ENCODE measurements around the gene SELPLG. TPM values are rescaled to one million over a fixed set of nuclear protein-coding genes. Genes with fewer than 3 reads are reported as not detected.

SELPLG gene
- polyA plus RNA-seq, 1 donor from 2014 or later: 0.62 TPM

DNA sequence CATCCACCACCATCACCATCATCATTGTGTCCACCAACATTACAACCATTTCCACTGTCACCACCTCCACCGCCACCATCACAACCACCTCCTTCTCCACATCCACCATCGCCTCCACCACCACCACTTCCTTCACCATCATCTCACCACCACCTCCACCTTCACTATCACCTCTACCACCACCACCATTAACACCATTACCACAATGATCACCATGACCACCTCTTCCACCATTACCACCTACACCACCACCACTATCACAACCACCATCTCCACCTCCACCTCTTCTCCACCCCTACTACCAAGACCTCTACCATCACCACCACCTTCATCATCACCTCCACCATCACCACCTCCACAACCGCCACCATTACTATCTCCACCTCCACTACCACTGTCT, 54.9 kb downstream of the SELPLG start:
- Histone ChIP-seq H3K79me2 (replicated peaks; ENCODE audit: insufficient read depth, low read length) (no peaks in the 10 kb centered on the region), H3K4me3 (ENCODE audit: low read length) (no peak overlapping the region), H3K9me2 (ENCODE audit: insufficient read depth, low read length) (no peaks in the 10 kb centered on the region), H3K27ac (ENCODE audit: low read length) (no peak overlapping the region), H3K9me3 (ENCODE audit: low read length) (no peaks in the 10 kb centered on the region), H4K20me1 (ENCODE audit: insufficient read depth) (no peaks in the 10 kb centered on the region), H2AFZ (ENCODE audit: low read depth, low read length) (no peak overlapping the region), H3K9ac (ENCODE audit: low read length) (no peak overlapping the region), H3K4me2 (ENCODE audit: low read length) (no peak overlapping the region), H3K36me3 (ENCODE audit: insufficient read depth, low read length) (no peaks in the 10 kb centered on the region), H3K27me3 (ENCODE audit: insufficient read depth, low read depth, low read length) (no peaks in the 10 kb centered on the region), H3F3A (ENCODE audit: insufficient read depth, low read length, poor library complexity, severe bottlenecking) (no peaks in the 10 kb centered on the region)
- no peak for TF ChIP-seq RAD21 (conservative IDR thresholded peaks at IDR 0.05)
- no peak for TF ChIP-seq MXI1 (conservative IDR thresholded peaks at IDR 0.05; ENCODE audit: poor library complexity, severe bottlenecking)
- TF ChIP-seq TAF1 (IDR thresholded peaks at IDR 0.05; ENCODE audit: low read depth): no peak
- no peak for TF ChIP-seq EP300 (conservative IDR thresholded peaks at IDR 0.05; ENCODE audit: poor library complexity, severe bottlenecking)
- no peak for TF ChIP-seq POLR2AphosphoS5 (IDR thresholded peaks at IDR 0.05)
- TF ChIP-seq, protein P1, sequence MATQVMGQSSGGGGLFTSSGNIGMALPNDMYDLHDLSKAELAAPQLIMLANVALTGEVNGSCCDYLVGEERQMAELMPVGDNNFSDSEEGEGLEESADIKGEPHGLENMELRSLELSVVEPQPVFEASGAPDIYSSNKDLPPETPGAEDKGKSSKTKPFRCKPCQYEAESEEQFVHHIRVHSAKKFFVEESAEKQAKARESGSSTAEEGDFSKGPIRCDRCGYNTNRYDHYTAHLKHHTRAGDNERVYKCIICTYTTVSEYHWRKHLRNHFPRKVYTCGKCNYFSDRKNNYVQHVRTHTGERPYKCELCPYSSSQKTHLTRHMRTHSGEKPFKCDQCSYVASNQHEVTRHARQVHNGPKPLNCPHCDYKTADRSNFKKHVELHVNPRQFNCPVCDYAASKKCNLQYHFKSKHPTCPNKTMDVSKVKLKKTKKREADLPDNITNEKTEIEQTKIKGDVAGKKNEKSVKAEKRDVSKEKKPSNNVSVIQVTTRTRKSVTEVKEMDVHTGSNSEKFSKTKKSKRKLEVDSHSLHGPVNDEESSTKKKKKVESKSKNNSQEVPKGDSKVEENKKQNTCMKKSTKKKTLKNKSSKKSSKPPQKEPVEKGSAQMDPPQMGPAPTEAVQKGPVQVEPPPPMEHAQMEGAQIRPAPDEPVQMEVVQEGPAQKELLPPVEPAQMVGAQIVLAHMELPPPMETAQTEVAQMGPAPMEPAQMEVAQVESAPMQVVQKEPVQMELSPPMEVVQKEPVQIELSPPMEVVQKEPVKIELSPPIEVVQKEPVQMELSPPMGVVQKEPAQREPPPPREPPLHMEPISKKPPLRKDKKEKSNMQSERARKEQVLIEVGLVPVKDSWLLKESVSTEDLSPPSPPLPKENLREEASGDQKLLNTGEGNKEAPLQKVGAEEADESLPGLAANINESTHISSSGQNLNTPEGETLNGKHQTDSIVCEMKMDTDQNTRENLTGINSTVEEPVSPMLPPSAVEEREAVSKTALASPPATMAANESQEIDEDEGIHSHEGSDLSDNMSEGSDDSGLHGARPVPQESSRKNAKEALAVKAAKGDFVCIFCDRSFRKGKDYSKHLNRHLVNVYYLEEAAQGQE (IDR thresholded peaks at IDR 0.05; ENCODE audit: borderline replicate concordance): no peak
- no peak for TF ChIP-seq EZH2 (IDR thresholded peaks at IDR 0.05; ENCODE audit: borderline replicate concordance, insufficient read depth, low read length, poor library complexity, severe bottlenecking)
- TF ChIP-seq, protein P2, sequence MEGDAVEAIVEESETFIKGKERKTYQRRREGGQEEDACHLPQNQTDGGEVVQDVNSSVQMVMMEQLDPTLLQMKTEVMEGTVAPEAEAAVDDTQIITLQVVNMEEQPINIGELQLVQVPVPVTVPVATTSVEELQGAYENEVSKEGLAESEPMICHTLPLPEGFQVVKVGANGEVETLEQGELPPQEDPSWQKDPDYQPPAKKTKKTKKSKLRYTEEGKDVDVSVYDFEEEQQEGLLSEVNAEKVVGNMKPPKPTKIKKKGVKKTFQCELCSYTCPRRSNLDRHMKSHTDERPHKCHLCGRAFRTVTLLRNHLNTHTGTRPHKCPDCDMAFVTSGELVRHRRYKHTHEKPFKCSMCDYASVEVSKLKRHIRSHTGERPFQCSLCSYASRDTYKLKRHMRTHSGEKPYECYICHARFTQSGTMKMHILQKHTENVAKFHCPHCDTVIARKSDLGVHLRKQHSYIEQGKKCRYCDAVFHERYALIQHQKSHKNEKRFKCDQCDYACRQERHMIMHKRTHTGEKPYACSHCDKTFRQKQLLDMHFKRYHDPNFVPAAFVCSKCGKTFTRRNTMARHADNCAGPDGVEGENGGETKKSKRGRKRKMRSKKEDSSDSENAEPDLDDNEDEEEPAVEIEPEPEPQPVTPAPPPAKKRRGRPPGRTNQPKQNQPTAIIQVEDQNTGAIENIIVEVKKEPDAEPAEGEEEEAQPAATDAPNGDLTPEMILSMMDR (IDR thresholded peaks at IDR 0.05; ENCODE audit: poor library complexity, severe bottlenecking): no peak
- no peak for TF ChIP-seq SMC3 (conservative IDR thresholded peaks at IDR 0.05; ENCODE audit: poor library complexity)

DNA sequence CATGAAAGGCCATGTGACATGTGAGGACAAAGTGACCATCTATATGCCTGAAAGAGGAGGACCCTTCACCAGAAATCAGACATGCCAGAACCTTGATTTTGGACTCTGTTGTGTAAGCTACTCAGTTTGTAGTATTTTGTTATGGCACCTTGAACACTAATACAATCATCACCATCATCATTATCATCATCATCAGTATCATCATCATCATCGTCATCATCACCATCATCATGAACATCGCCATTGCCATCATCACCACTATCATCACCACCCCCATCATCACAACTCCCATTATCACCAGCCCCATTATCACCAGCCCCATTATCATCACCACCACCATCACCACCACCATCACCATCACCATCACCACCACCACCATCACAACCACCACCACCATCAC, 55.4 kb downstream of the SELPLG start:
- Histone ChIP-seq H4K20me1 (ENCODE audit: insufficient read depth) (no peaks in the 10 kb centered on the region), H3K9me3 (ENCODE audit: low read length) (no peaks in the 10 kb centered on the region), H3K4me3 (ENCODE audit: low read length) (no peak overlapping the region), H3K9me2 (ENCODE audit: insufficient read depth, low read length) (no peaks in the 10 kb centered on the region), H3K4me2 (ENCODE audit: low read length) (no peak overlapping the region), H3K27me3 (ENCODE audit: insufficient read depth, low read depth, low read length) (no peaks in the 10 kb centered on the region), H3K36me3 (ENCODE audit: insufficient read depth, low read length) (no peaks in the 10 kb centered on the region), H3F3A (ENCODE audit: insufficient read depth, low read length, poor library complexity, severe bottlenecking) (no peaks in the 10 kb centered on the region), H3K79me2 (replicated peaks; ENCODE audit: insufficient read depth, low read length) (no peaks in the 10 kb centered on the region), H3K9ac (ENCODE audit: low read length) (no peak overlapping the region), H2AFZ (ENCODE audit: low read depth, low read length) (no peak overlapping the region), H3K27ac (ENCODE audit: low read length) (no peak overlapping the region)
- TF ChIP-seq, protein P1 (IDR thresholded peaks at IDR 0.05; ENCODE audit: borderline replicate concordance): no peak
